Retinal pigment epithelial cell (primary cell): ENCODE data around the gene NDUFA11.
A peak's percentile ranks its signal among the peaks of the same experiment; 100 is the strongest.

Experiments used
- DNase-seq: peaks from one replicate; pipeline ENCODE4 v3.0.0-alpha.2; 2010; ENCODE audit warnings: low read depth
- H3K4me3 ChIP-seq: 2 replicates; pipeline ENCODE4 v1.5.1; 2011; ENCODE audit warnings: mild to moderate bottlenecking, low read length, control low read depth, moderate library complexity
- CTCF ChIP-seq: conservative IDR thresholded peaks from 2 replicates; pipeline ENCODE4 v1.5.1; 2011; ENCODE audit warnings: low read depth, low read length, control low read depth, inconsistent platforms

Gene NDUFA11

GRCh38 chr19:5916181-5916708 is 12.7 kb upstream of the NDUFA11 start:
- H3K4me3 ChIP-seq = no peak overlapping the region
- no peak for TF ChIP-seq CTCF
- no peak for DNase-seq

- no peak for TF ChIP-seq CTCF
- DNase-seq = no peak
- H3K4me3 ChIP-seq = no peak overlapping the region
Measured at GRCh38 chr19:5915782-5916165, 12.2 kb upstream of the NDUFA11 start.

GRCh38 chr19:5914946-5915781 is 11.6 kb upstream of the NDUFA11 start:
- no peak for TF ChIP-seq CTCF
- H3K4me3 ChIP-seq = no peak overlapping the region
- no peak for DNase-seq

GRCh38 chr19:5914358-5914774 is 10.8 kb upstream of the NDUFA11 start:
- DNase-seq = no peak
- TF ChIP-seq CTCF = no peak
- H3K4me3 ChIP-seq = no peak overlapping the region

GRCh38 chr19:5913739-5914357 is 10.3 kb upstream of the NDUFA11 start, which contains the start of gene CAPS:
Gene CAPS (plus strand): TSS chr19:5914254. CDS start chr19:5914407, 153 bp downstream.
- no peak for TF ChIP-seq CTCF
- peak; percentile 39 for DNase-seq
- H3K4me3 ChIP-seq = no peak within 1 kb of the TSS

- no peak for DNase-seq
- TF ChIP-seq CTCF = no peak
- no peak overlapping the region for H3K4me3 ChIP-seq
Measured at GRCh38 chr19:5911366-5911765, 7.8 kb upstream of the NDUFA11 start.

GRCh38 chr19:5910638-5910907 is 7.0 kb upstream of the NDUFA11 start:
- TF ChIP-seq CTCF = no peak
- H3K4me3 ChIP-seq = no peak overlapping the region
- no peak for DNase-seq
